Measurements from ENCODE around the gene GRIFIN.

- TF ChIP-seq CTCF (IDR thresholded peaks at IDR 0.05): no peak
- no peak for TF ChIP-seq EZH2 (IDR thresholded peaks at IDR 0.05; ENCODE audit: borderline replicate concordance, insufficient read depth, low read depth, low read length, poor library complexity, severe bottlenecking)
Measured at GRCh38 chr7:2504889-2505375, 28.7 kb upstream of the GRIFIN start.
